Spleen (tissue), 11 donors: ENCODE measurements around the gene RPS6KA2. TPM values are rescaled to one million over a fixed set of nuclear protein-coding genes. Genes with fewer than 3 reads are reported as not detected.

Source experiments
- DNase-seq: peaks from one replicate; pipeline ENCODE4 v3.0.0-alpha.2; 2020
- H3K27ac ChIP-seq, 8 donors: fragments of 200-600 bp; sonication (generic) in 7 of 8; 1 replicate in 4 of 8; 2 replicates in 4 of 8; pipeline versions ENCODE4 v1.5.0 to v1.8.0; 2016 to 2021; ENCODE audit warnings: inconsistent platforms in 4 of 8, mild to moderate bottlenecking in 4 of 8, moderate library complexity in 1 of 8
- H3K27me3 ChIP-seq, 7 donors: fragments of 200-600 bp; sonication (generic) in 6 of 7; replicated peaks in 1 of 7; 1 replicate in 4 of 7; 2 replicates in 3 of 7; pipeline versions ENCODE4 v1.5.0 to v1.8.0; 2016 to 2021; ENCODE audit warnings: inconsistent platforms in 3 of 7, mild to moderate bottlenecking in 1 of 7
- H3K36me3 ChIP-seq, 6 donors: fragments of 200-600 bp; sonication (generic) in 5 of 6; 1 replicate in 4 of 6; 2 replicates in 2 of 6; pipeline versions ENCODE4 v1.5.0 to v1.8.0; 2016 to 2021; ENCODE audit warnings: inconsistent platforms in 2 of 6
- H3K4me1 ChIP-seq, 6 donors: fragments of 200-600 bp; sonication (generic) in 5 of 6; 1 replicate in 3 of 6; 2 replicates in 3 of 6; pipeline versions ENCODE4 v1.5.0 to v1.8.0; 2016 to 2021; ENCODE audit warnings: inconsistent platforms in 3 of 6
- H3K4me3 ChIP-seq, 8 donors: fragments of 200-600 bp; sonication (generic) in 7 of 8; 1 replicate in 4 of 8; 2 replicates in 4 of 8; pipeline versions ENCODE4 v1.5.0 to v1.8.0; 2016 to 2021; ENCODE audit warnings: inconsistent platforms in 4 of 8, mild to moderate bottlenecking in 4 of 8, moderate library complexity in 2 of 8
- H3K9me3 ChIP-seq, 8 donors: fragments of 200-600 bp; sonication (generic) in 7 of 8; 1 replicate in 4 of 8; 2 replicates in 4 of 8; pipeline versions ENCODE4 v1.5.0 to v1.8.0; 2016 to 2021; ENCODE audit warnings: inconsistent platforms in 4 of 8
- POLR2A ChIP-seq, 3 donors: fragments of 450-650 bp; IDR thresholded peaks; one replicate each; pipeline ENCODE4 v1.5.1; 2017; ENCODE audit warnings: antibody characterized with exemption in 3 of 3, mild to moderate bottlenecking in 1 of 3
- POLR2AphosphoS5 ChIP-seq, 3 donors: sonication (generic); formaldehyde crosslinking; IDR thresholded peaks; one replicate each; pipeline ENCODE4 v1.5.1; 2017; ENCODE audit warnings: antibody characterized with exemption in 3 of 3
- WGBS, 5 donors: extraction: QIAGEN DNeasy Blood & Tissue Kit in 3 of 5; methylation state at CpG; one replicate each; pipeline versions ENCODE4 v1.1.5 to v1.1.7; 2013 to 2018; 5-methylcytosine and 5-hydroxymethylcytosine counted together
- intact Hi-C: fragments of 100-400 bp; cut with DNase I; formaldehyde crosslinking; loops from one replicate; pipeline ENCODE4 v1.15.0; 2023; ENCODE audit warnings: low total_unique reads
- polyA plus RNA-seq, 3 donors: library from polyadenylated mRNA; stranded (reverse); fragments of 200-250 nt; gene quantifications; one replicate each; pipeline ENCODE4 v1.2.1, GENCODE V29; 2013
- total RNA-seq, 7 donors: library from RNA; depleted of rRNA in 3 of 7; stranded (reverse); fragments of >200 nt in 3 of 7; fragmentation: NEBNext Ultra II Directional in 4 of 7; extraction: Animal tissue kit (Norgen Biotek cat#: 25700) in 4 of 7; gene quantifications; one replicate each; pipeline versions ENCODE4 v1.1.0 to v1.2.1, GENCODE V29; 2016 to 2021
- TF ChIP-seq, protein P1 (sequence below), 11 experiments: fragments of 200-600 bp in 7 of 11; fragments of 450-650 bp in 4 of 11; sonication (generic) in 4 of 11; IDR thresholded peaks in 8 of 11; conservative IDR thresholded peaks in 3 of 11; 1 replicate in 7 of 11; 2 replicates in 4 of 11; pipeline versions ENCODE4 v1.4.0 to v1.8.0; 2016 to 2021; ENCODE audit warnings: antibody characterized with exemption in 11 of 11, inconsistent platforms in 4 of 11, mild to moderate bottlenecking in 1 of 11
- donor health status: healthy with polysubstance abuse.
- donor health status: DM: no; HTN: no; CAD: no; lungs with moderate emphysema.
- donor health status: DM: no; HTN: no; CAD: no.
- donor health status: Bipolar disorder and iron deficiency.
- donor health status: healthy.
- donor health status: DM: no; HTN: no; CAD: no.
- donor health status: DM: yes; HTN: yes; CAD: no.

Gene RPS6KA2
- total and polyA plus RNA-seq, 10 donors: 7.6 to 123 (median 58.1) TPM

DNA sequence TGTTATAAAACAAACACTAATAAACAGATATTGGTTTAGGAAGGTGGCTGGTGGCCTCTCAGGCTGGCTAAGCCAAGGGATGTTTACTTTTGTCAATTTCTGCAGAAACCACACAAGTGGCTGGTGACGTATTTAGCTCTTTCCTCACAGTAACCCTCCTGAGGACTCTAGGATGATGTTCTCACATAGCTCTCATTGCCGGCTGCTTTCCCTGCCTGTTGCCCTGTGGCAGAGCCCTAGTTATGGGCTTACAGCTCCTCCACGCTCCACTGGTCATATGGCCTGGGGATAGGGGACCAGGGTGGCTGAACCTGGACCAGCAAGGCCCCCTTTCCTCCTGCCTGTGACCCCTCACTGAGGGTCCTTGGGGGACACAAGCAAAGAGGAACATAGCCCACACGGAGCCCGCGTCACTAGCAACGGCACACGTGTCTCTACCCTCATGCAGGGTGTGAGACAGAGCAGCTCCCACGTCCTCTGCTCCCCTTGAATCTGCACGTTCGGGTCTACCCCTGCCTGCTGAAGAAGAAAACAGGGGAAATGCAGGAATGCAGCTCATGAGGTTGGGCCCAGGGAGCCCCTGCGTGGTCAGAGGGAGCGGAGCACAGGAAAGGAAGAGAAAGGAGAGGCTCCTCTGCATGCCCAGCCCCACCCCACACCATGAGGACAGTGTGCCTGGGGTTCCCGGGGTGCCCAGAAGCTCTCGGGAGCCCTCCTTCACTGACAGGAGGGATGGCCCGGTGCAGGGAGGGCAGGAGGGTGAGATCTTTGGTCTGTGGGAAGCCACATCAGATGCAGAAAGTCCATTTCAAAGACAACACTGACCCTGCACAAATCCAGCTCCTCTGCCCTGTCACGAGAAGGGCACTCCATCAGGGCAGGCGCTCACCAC lies 54.4 kb downstream of the RPS6KA2 start:
- intact Hi-C loops: no loop called here

DNA sequence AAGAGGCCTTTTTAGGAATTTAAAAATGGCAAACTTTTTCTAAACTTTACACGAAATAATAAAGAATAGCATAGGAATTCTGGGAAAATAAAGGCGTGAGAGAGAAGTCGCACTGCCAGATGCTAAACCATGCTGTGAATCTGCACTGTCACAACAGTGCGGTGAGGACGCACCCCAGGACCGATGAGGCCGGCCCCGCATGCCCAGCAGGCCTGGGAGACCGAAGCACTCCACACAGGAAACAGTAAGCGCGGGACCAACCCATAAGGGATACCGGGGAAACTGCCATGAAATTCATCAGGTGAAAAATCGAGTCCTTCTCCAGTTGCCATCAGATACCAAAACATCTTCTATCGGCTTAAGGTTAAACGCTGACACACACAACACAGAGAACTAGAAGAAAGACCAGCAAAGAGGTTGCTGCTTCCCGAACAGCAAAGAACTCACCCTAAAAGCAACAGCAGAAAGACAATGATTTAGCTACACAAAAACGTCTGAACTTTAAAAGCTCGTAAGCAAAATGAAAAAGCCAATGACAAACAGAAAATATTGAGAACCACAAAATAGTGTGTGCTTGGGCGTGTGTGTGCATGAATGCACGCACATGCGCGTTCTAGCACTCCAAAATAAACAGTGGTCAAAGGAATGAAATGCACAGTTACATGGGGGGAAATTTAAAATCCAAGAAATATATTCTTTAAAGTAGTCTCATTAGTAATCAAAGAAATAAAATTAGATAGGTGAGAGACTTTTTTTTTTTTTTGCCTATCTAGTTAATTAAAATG lies 55.9 kb downstream of the RPS6KA2 start:
- Histone ChIP-seq H3K27me3 (no peaks in the 10 kb centered on the region), H3K36me3 (peaks cover 0 to 18% (median 0%) of the 10 kb centered on the region in 6 donors), H3K4me3 (no peak overlapping the region), H3K4me1 (peaks cover 0 to 33% (median 11%) of the 10 kb centered on the region in 6 donors), H3K9me3 (peaks cover 0 to 5% (median under 1%) of the 10 kb centered on the region in 8 donors), H3K27ac (no peak overlapping the region)
- DNase-seq: no peak
- intact Hi-C loops: no loop called here
- no peak for TF ChIP-seq POLR2AphosphoS5 (IDR thresholded peaks at IDR 0.05)
- TF ChIP-seq, protein P1, sequence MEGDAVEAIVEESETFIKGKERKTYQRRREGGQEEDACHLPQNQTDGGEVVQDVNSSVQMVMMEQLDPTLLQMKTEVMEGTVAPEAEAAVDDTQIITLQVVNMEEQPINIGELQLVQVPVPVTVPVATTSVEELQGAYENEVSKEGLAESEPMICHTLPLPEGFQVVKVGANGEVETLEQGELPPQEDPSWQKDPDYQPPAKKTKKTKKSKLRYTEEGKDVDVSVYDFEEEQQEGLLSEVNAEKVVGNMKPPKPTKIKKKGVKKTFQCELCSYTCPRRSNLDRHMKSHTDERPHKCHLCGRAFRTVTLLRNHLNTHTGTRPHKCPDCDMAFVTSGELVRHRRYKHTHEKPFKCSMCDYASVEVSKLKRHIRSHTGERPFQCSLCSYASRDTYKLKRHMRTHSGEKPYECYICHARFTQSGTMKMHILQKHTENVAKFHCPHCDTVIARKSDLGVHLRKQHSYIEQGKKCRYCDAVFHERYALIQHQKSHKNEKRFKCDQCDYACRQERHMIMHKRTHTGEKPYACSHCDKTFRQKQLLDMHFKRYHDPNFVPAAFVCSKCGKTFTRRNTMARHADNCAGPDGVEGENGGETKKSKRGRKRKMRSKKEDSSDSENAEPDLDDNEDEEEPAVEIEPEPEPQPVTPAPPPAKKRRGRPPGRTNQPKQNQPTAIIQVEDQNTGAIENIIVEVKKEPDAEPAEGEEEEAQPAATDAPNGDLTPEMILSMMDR (IDR thresholded peaks at IDR 0.05 in 8 of 11, conservative IDR thresholded peaks at IDR 0.05 in 3 of 11): no peak
- no peak for TF ChIP-seq POLR2A (IDR thresholded peaks at IDR 0.05)
- WGBS, 5 donors: 90 to 94% (median 91%) methylated on average over 22 of the region's 22 CpGs

More for the DNA sequence above, 54.4 kb downstream of the RPS6KA2 start:
- Histone ChIP-seq H3K4me1 (peaks cover 0 to 32% (median 11%) of the 10 kb centered on the region in 6 donors), H3K36me3 (peaks cover 0 to 12% (median 0%) of the 10 kb centered on the region in 6 donors), H3K9me3 (peaks cover 0 to 19% (median 13%) of the 10 kb centered on the region in 8 donors), H3K4me3 (no peak overlapping the region), H3K27ac (peak overlapping the region in 2 of 8 donors; percentile 3 to 39), H3K27me3 (no peaks in the 10 kb centered on the region)
- TF ChIP-seq POLR2A (IDR thresholded peaks at IDR 0.05) (no peak), POLR2AphosphoS5 (IDR thresholded peaks at IDR 0.05) (no peak)
- TF ChIP-seq, protein P1 (IDR thresholded peaks at IDR 0.05 in 8 of 11, conservative IDR thresholded peaks at IDR 0.05 in 3 of 11): no peak
- 68 to 80% (median 72%) methylated on average over 12 to 18 of the region's 18 CpGs for whole genome bisulfite sequencing, 5 donors
- DNase-seq: no peak

DNA sequence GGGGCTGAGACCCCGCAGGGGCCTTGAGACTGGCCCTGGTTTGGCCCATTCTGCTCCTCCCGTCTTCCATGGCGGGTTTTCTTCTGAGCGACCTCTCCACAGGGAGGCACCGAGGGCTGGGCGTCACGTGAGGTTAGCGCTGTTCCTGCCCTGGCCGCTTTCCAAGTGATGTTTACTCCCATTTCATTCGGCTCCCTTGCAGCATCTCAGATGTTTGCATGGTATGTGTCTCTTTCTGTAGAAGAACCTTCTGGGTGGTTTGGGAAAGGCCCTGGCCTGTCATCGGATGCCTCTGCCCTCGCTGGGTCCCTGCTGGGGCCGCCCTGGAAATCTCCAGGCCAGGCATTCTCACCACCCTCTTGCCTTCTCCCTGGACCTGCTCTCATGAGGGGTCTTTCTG lies 57.8 kb downstream of the RPS6KA2 start:
- Histone ChIP-seq H3K27me3 (no peaks in the 10 kb centered on the region), H3K4me3 (no peak overlapping the region), H3K4me1 (peaks cover 0 to 33% (median 11%) of the 10 kb centered on the region in 6 donors), H3K36me3 (peaks cover 0 to 36% (median 0%) of the 10 kb centered on the region in 6 donors), H3K27ac (no peak overlapping the region), H3K9me3 (no peaks in the 10 kb centered on the region)
- WGBS, 5 donors: 86 to 96% (median 94%) methylated on average over 13 of the region's 13 CpGs
- TF ChIP-seq, protein P1 (IDR thresholded peaks at IDR 0.05 in 8 of 11, conservative IDR thresholded peaks at IDR 0.05 in 3 of 11): no peak
- TF ChIP-seq POLR2A (IDR thresholded peaks at IDR 0.05): no peak
- no peak for TF ChIP-seq POLR2AphosphoS5 (IDR thresholded peaks at IDR 0.05)
- intact Hi-C loops: no loop called here
- DNase-seq: no peak
